Upper lobe of left lung (tissue), 4 donors: ENCODE data around the gene ABHD15.

ENCODE experiments used
- POLR2A ChIP-seq, 4 donors: fragments of 450-650 bp; IDR thresholded peaks; one replicate each; pipeline ENCODE4 v1.5.1; 2016 to 2017; ENCODE audit warnings: antibody characterized with exemption in 4 of 4, mild to moderate bottlenecking in 2 of 4
- TF ChIP-seq, protein P1 (sequence below), 6 experiments: fragments of 450-650 bp in 4 of 6; fragments of 200-600 bp in 2 of 6; sonication (generic) in 2 of 6; IDR thresholded peaks; one replicate each; pipeline ENCODE4 v1.5.1; 2016 to 2019; ENCODE audit warnings: antibody characterized with exemption in 6 of 6

DNA sequence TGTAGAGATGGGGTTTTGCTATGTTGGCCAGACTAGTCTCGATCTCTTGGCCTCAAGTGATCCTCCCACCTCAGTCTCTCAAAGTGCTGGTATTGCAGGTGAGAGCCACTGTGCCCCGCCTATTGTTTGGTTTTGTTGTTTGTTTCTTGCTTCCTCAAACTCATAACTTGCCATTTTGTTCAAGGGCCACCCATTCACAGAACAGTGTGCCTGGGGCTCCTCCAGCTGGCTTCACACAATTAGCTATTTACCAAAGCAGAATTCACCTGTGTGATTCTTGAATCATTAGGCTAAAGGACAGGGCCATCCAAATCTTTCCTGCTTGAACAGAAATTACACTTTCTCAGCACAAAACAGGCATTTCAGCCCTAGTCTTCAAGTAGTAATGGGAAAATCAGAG lies 7.2 kb downstream of the ABHD15 start:
- TF ChIP-seq POLR2A (IDR thresholded peaks at IDR 0.05): no peak
- TF ChIP-seq, protein P1, sequence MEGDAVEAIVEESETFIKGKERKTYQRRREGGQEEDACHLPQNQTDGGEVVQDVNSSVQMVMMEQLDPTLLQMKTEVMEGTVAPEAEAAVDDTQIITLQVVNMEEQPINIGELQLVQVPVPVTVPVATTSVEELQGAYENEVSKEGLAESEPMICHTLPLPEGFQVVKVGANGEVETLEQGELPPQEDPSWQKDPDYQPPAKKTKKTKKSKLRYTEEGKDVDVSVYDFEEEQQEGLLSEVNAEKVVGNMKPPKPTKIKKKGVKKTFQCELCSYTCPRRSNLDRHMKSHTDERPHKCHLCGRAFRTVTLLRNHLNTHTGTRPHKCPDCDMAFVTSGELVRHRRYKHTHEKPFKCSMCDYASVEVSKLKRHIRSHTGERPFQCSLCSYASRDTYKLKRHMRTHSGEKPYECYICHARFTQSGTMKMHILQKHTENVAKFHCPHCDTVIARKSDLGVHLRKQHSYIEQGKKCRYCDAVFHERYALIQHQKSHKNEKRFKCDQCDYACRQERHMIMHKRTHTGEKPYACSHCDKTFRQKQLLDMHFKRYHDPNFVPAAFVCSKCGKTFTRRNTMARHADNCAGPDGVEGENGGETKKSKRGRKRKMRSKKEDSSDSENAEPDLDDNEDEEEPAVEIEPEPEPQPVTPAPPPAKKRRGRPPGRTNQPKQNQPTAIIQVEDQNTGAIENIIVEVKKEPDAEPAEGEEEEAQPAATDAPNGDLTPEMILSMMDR (IDR thresholded peaks at IDR 0.05): no peak
